ENCODE measurements around the gene OR2W3. TPM values are rescaled to one million over a fixed set of nuclear protein-coding genes. Genes with fewer than 3 reads are reported as not detected.

The OR2W3 gene
- total and polyA plus RNA-seq, 2 experiments from 2014 or later: 0.86 to 1.9 TPM

DNA sequence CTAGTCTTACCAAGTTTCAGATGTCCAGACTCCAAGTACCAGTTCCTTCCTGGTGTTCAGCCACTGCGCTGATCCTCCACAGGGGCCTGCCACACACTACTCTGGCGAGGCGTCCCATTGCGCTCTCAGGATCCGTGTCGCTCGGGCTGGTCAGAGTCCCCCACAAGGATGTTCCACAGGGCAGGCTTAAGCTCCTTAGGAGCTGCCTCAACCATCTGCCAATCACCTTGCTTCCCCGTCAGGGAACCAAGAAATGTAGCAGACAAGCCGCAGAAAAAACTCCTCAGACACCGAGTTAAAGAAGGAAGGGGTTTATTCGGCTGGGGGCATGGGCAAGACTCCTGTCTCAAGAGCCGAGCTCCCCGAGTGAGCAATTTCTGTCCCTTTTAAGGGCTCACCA lies 9.8 kb downstream of the OR2W3 start:
- no peak for DNase-seq (ENCODE audit: low read depth in 1 of 2, low spot score in 1 of 2)
- H3K27ac ChIP-seq: no peak overlapping the region
- H3K4me3 ChIP-seq: no peak overlapping the region
- no peaks in the 10 kb centered on the region for H3K4me1 ChIP-seq (ENCODE audit: low read depth)
- TF ChIP-seq, protein P1, sequence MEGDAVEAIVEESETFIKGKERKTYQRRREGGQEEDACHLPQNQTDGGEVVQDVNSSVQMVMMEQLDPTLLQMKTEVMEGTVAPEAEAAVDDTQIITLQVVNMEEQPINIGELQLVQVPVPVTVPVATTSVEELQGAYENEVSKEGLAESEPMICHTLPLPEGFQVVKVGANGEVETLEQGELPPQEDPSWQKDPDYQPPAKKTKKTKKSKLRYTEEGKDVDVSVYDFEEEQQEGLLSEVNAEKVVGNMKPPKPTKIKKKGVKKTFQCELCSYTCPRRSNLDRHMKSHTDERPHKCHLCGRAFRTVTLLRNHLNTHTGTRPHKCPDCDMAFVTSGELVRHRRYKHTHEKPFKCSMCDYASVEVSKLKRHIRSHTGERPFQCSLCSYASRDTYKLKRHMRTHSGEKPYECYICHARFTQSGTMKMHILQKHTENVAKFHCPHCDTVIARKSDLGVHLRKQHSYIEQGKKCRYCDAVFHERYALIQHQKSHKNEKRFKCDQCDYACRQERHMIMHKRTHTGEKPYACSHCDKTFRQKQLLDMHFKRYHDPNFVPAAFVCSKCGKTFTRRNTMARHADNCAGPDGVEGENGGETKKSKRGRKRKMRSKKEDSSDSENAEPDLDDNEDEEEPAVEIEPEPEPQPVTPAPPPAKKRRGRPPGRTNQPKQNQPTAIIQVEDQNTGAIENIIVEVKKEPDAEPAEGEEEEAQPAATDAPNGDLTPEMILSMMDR (IDR thresholded peaks at IDR 0.05; ENCODE audit: low read depth, low read length): no peak
- no peaks in the 10 kb centered on the region for H3K27me3 ChIP-seq
- H3K36me3 ChIP-seq: no peaks in the 10 kb centered on the region
- H3K9me3 ChIP-seq (ENCODE audit: low read depth): no peaks in the 10 kb centered on the region

DNA sequence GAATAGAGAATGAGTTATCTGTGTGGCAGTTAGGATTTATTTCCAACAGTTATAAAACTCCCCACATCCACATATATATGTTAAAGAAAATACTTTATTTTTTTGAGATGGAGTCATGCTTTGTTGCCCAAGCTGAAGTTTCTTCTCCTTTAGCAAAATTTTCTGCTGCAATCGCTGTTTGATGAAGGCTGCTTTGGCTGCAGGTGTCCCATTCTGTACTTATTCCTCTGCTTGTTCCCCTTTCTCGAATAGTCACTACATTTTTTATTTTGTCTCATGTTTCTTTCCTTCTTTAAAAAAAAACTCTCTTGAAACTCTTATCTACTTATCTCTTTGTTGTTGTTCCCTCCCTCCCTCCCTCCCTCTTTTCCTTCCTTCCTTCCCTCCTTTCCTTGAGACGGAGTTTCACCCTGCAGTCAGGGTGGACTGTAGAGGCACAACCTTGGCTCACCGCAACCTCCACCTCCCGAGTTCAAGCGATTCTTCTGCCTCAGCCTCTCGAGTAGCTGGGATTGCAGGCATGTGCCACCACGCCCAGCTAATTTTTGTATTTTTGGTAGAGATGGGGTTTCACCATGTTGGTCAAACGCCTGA lies 10.6 kb downstream of the OR2W3 start:
- no peak overlapping the region for H3K4me3 ChIP-seq
- no peaks in the 10 kb centered on the region for H3K4me1 ChIP-seq (ENCODE audit: low read depth)
- TF ChIP-seq, protein P1 (IDR thresholded peaks at IDR 0.05; ENCODE audit: low read depth, low read length): no peak
- H3K36me3 ChIP-seq: no peaks in the 10 kb centered on the region
- no peaks in the 10 kb centered on the region for H3K27me3 ChIP-seq
- DNase-seq (ENCODE audit: low read depth in 1 of 2, low spot score in 1 of 2): no peak
- H3K27ac ChIP-seq: no peak overlapping the region
- H3K9me3 ChIP-seq (ENCODE audit: low read depth): no peaks in the 10 kb centered on the region

GRCh38 chr1:247906504-247907047 lies 11.2 kb downstream of the OR2W3 start:
- no peaks in the 10 kb centered on the region for H3K36me3 ChIP-seq
- TF ChIP-seq, protein P1 (IDR thresholded peaks at IDR 0.05; ENCODE audit: low read depth, low read length): no peak
- no peaks in the 10 kb centered on the region for H3K4me1 ChIP-seq (ENCODE audit: low read depth)
- H3K27me3 ChIP-seq: no peaks in the 10 kb centered on the region
- peak in 1 of 2 donors; percentile 0 for DNase-seq (ENCODE audit: low read depth in 1 of 2, low spot score in 1 of 2)
- H3K9me3 ChIP-seq (ENCODE audit: low read depth): no peaks in the 10 kb centered on the region
- no peak overlapping the region for H3K4me3 ChIP-seq
- no peak overlapping the region for H3K27ac ChIP-seq

GRCh38 chr1:247908766-247909165 lies 13.4 kb downstream of the OR2W3 start:
- Histone ChIP-seq H3K36me3 (no peaks in the 10 kb centered on the region), H3K27ac (no peak overlapping the region), H3K4me3 (no peak overlapping the region), H3K27me3 (no peaks in the 10 kb centered on the region), H3K9me3 (ENCODE audit: low read depth) (no peaks in the 10 kb centered on the region), H3K4me1 (ENCODE audit: low read depth) (no peaks in the 10 kb centered on the region)
- DNase-seq (ENCODE audit: low read depth in 1 of 2, low spot score in 1 of 2): no peak
- TF ChIP-seq, protein P1 (IDR thresholded peaks at IDR 0.05; ENCODE audit: low read depth, low read length): no peak

DNA sequence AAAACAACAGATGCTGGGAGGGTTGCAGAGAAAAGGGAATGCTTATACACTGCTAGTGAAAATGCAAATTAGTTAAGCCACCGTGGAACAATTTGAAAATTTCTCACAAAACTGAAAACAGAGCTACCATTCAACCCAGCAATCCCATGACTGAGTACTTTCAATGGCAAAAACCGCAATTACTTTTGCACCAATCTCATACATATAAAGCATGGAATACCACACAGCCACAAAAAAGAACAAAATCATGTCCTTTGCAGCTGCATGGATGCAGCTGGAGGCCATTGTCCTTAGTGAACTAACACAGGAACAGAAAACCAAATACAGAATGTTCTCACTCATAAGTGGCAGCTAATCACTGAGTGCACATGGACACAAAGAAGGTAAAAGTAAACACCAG lies 18.4 kb downstream of the OR2W3 start:
- Histone ChIP-seq H3K27ac (no peak overlapping the region), H3K4me3 (no peak overlapping the region)
- no peak for DNase-seq (ENCODE audit: low read depth in 1 of 2, low spot score in 1 of 2)

More for the DNA sequence above, 18.4 kb downstream of the OR2W3 start:
- TF ChIP-seq, protein P1 (IDR thresholded peaks at IDR 0.05; ENCODE audit: low read depth, low read length): no peak
- Histone ChIP-seq H3K9me3 (ENCODE audit: low read depth) (no peaks in the 10 kb centered on the region), H3K4me1 (ENCODE audit: low read depth) (no peaks in the 10 kb centered on the region), H3K27me3 (no peaks in the 10 kb centered on the region), H3K36me3 (no peaks in the 10 kb centered on the region)
